OCI-LY3 (cell line): ENCODE results near the gene ELK3.

Source experiments
- EZH2phosphoT487 ChIP-seq: fragments of 200-600 bp; shearing (Covaris generic); IDR thresholded peaks from 2 replicates; pipeline ENCODE4 v1.6.1; 2018; ENCODE audit warnings: antibody characterized with exemption, mixed run types, low read depth
- TF ChIP-seq, protein P1 (sequence below): fragments of 200-600, 300-600 bp; sonication (generic); IDR thresholded peaks from 2 replicates; pipeline ENCODE4 v1.5.1; 2014; ENCODE audit warnings: antibody characterized with exemption, low read length, low read depth

DNA sequence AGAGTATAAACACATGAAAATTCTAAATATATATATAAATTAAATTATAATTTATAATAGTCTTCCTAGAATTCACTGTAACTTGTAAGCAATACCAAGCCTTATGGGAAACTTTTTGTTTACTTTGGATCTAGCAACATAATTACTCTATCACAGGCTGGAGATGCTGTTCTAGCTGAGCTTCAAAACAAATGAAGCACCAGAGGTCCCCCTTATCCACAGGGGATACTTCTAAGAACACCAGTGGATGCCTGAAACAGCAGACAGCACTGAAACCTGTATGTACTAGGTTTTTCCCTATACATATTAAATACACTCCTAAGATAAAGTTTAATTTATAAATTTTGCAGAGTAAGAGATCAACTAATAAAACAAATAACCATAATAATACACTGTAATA, 109.5 kb downstream of the ELK3 start:
- TF ChIP-seq, protein P1, sequence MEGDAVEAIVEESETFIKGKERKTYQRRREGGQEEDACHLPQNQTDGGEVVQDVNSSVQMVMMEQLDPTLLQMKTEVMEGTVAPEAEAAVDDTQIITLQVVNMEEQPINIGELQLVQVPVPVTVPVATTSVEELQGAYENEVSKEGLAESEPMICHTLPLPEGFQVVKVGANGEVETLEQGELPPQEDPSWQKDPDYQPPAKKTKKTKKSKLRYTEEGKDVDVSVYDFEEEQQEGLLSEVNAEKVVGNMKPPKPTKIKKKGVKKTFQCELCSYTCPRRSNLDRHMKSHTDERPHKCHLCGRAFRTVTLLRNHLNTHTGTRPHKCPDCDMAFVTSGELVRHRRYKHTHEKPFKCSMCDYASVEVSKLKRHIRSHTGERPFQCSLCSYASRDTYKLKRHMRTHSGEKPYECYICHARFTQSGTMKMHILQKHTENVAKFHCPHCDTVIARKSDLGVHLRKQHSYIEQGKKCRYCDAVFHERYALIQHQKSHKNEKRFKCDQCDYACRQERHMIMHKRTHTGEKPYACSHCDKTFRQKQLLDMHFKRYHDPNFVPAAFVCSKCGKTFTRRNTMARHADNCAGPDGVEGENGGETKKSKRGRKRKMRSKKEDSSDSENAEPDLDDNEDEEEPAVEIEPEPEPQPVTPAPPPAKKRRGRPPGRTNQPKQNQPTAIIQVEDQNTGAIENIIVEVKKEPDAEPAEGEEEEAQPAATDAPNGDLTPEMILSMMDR: no peak
- no peak for TF ChIP-seq EZH2phosphoT487
